Left colon (tissue), 2 donors: ENCODE results near the gene FOCAD. TPM values are rescaled to one million over a fixed set of nuclear protein-coding genes. Genes with fewer than 3 reads are reported as not detected.

Experiments
- ATAC-seq: fragments of 200-7000 bp; cut with Tn5 transposase; one replicate; pipeline ENCODE4 v1.9.1; 2020; ENCODE audit warnings: mild to moderate bottlenecking, moderate library complexity
- DNase-seq, 2 donors: peaks; one replicate each; pipeline ENCODE4 v3.0.0-alpha.2; 2020
- intact Hi-C, 2 donors: fragments of 100-400 bp; cut with DNase I in 1 of 2; cut with micrococcal nuclease in 1 of 2; formaldehyde crosslinking; loops; one replicate each; pipeline versions ENCODE4 v1.11.2 to v1.14.0; 2022; cut with DNase I, micrococcal nuclease
- total RNA-seq, 2 donors: library from RNA; stranded (reverse); fragmentation: NEBNext Ultra II Directional; extraction: Animal tissue kit (Norgen Biotek cat#: 25700); gene quantifications; one replicate each; pipeline ENCODE4 v1.2.1, GENCODE V29; 2021
- donor health status: DM: no; HTN: no; CAD: no.
- donor health status: DM: yes; HTN: yes; CAD: no.

The FOCAD gene
- total RNA-seq, 2 donors from 2014 or later = 21.5 to 29.2 TPM

DNA sequence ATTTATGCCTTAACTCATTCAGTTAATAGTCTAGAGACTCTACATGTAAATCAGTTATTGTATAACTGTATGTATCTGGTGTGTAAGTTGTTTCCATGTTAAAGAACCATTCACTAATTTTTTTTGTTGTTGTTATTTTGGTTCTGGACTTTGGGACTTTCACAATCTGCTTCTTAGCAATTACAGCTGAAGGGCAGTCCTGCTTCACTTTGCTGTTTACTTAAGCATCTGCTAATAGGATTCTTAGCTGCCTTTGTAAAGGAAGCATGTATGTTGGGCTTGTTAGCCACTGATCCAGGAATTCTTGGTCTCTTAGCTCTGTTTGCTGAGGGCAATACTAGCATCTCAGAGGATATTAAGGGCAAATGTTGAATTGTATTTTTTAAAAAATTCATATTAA is 97.0 kb downstream of the FOCAD start:
- ATAC-seq (no peak), DNase-seq (no peak)
- intact Hi-C loops = no loop called here

GRCh38 chr9:20782289-20782688 is 98.2 kb downstream of the FOCAD start:
- intact Hi-C loops = no loop called here
- no peak for ATAC-seq
- no peak for DNase-seq

DNA sequence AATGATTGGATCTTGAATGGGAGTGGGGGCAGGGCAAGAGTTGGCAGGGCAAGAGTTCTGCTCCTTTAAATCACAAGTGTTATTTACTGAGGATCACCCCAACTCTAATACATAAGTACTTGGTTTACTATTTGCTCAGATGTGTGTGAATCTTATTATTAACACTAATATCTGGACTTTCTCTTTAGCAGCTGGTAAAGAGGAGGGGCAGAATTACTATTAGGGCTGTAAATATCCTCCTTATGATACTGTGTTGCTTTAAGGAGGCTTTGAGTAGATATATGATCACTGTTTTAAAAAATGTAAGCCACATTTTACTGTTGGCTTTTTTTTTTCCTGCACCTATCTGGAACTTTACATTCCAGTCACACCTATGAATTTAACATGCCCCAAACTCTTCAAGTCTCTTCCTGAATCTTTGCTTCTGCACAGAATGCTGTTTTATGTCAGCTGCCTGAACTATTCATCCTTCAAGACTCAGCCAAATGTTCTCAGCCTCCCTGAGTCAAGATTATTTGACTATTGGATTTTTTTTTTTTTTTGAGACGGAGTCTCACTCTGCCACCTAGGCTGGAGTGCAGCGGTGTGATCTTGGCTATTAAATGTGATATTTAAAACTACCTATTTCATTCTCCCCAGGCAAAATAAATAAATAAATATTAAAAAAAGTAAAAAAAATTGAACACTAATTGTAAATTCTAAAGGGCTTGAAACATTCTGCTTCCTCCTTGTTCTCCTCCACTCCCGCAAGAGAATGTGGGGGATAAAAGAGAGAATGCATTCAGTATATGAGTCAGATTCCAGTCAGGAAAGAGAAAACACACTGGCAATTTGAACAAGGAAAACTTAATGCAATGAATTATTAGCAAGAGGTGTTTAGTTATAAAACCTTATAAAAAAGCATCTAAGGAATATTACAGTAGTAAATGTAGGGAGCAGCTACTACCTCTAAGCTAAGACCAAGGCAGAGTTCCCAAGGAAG is 99.3 kb downstream of the FOCAD start:
- ATAC-seq = no peak
- DNase-seq = no peak
- intact Hi-C loops = no loop called here

GRCh38 chr9:20784196-20784595 is 100.1 kb downstream of the FOCAD start:
- no peak for ATAC-seq
- DNase-seq = no peak
- intact Hi-C loops = no loop called here

DNA sequence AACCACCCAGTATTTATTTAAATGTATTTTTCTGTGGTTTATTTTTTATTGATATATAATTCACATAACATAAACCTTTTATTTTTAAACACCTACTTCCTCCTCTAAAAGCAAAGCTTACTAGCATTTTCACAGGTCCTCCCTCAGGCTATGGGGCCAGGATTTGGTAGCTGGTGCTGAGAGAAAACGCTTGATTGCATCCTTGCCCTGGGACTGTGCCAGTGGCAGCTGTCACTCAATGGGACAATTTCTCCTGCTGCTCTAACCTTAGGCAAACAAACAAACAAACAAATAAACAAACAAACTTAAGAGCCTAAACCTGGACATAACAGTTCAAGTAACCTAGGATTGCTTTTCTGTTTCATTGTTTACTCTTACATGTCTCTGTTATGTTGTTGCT is 102.7 kb downstream of the FOCAD start:
- ATAC-seq = no peak
- intact Hi-C loops = no loop called here
- no peak for DNase-seq

DNA sequence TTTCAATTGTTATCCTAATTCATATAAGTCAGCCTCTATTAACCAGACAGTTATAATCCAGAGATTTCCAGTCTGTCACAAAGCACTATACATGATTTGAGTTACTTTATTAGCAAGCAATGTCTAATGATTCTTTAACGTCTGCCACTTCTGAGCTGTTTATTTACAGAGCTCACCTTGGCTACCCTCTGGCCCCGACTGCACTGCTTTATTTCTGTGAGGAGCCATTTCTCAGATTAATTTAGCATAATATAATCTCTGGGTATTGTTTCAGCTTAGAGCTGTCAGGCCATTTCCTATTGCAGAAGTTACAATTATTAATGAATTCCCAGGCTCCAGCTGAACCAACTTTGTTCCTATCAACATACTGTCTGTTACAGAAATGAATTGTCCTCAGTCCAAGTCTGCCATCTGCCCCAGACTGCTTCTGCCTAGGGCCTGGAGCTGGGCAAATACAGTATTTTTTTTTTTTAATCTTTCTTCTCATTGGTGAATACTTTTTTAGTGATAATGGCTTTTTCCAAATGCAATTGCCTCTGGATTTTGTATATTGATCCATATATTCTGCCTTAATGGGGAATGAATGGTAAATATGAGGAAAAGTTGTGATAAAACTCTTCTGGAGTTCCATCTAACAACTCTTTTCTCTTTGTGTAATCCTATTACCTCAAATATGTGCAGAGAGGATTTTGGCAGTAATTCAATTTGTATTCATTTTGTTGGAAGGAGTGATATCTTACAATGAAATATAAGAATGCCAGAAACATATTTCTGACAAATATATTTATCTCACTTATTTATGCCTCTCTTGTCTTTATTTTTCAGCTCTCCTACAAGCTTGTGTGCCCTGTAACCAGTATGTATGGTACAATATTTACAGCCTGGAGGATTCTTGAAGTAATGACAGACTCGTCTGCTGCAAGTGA is 104.7 kb downstream of the FOCAD start:
- ATAC-seq (no peak), DNase-seq (no peak)

DNA sequence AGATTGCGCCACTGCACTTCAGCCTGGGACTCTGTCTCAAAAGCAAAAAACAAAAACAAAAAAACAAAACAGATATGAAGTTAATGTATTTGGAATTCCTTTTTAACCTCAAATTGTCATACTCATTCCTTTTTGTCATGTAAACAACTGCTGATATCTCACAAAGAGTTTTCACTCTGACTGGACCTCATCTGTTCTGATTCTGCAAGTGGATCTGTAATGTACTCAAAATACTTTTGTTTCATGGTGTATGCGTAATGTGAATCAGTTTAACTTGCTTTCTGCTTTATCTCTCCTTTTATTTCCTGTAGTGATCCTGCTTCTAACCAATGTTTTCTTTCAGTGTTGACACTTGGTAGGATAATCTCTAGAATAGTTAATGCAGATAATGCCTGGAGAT is 106.7 kb downstream of the FOCAD start:
- DNase-seq (no peak), ATAC-seq (no peak)
- intact Hi-C loops = no loop called here

More for the DNA sequence above, 104.7 kb downstream of the FOCAD start:
- intact Hi-C loops = no loop called here

DNA sequence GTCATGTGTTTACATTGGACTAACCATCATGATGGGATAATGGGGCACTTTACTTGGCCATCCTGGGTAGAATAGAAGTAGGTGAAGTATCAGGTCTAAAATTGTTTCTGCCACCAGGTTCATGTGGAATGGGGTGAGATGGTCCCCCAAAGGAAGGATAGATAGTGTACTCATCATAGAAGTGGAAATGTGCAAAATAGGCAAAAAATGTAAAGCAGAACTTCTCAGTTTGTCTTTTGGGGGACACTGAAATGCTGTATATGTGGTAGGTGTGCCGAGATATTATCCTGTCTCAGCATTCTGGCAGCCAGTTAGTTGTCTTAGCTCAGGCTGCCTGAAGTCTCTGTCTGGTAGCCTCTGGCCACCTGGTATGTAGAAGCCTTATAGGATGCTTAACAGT is 107.6 kb downstream of the FOCAD start:
- no peak for ATAC-seq
- DNase-seq = no peak
- intact Hi-C loops = no loop called here

GRCh38 chr9:20804489-20805250 is 120.6 kb downstream of the FOCAD start:
- DNase-seq (no peak), ATAC-seq (no peak)
- intact Hi-C loops = no loop called here

GRCh38 chr9:20805766-20806165 is 121.7 kb downstream of the FOCAD start:
- intact Hi-C loops = no loop called here
- no peak for DNase-seq
- no peak for ATAC-seq

DNA sequence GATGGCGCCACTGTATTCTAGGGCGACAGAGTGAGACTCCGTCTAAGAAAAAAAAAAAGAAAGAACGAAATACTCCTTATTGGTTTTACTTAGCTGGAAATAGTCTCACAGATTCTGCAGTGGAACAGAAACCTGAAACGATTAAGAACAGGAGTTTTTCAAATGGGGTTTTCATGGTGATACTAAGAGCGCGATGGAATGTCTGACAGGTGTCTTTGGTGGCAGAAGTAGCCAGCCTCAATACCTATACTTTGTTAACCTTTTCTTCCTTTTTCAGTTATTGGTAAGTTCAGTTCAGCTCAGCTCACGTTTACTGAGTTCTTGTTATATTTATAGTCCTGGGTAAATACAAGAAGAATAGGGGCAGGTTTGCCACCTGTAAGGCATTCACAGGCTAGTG is 123.9 kb downstream of the FOCAD start:
- intact Hi-C loops = no loop called here
- ATAC-seq = peak; percentile 58
- DNase-seq = no peak

DNA sequence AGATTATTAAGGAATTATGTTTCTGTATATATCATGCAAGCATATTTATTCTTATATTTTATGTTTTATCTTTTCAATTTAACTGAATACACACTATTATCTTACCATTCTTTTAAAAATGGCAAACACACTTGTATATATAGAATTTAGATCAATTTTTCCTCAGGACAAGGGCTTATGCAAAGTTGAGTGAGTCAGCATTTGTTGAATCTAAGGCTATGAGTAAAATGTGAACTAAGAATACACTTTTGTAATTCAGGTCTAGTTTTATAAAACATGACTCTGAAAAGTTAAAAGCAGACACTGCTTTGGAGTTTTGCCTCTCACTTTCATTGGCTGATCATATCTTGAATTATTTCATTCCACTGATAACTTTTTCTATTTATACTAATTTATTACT is 127.8 kb downstream of the FOCAD start:
- no peak for ATAC-seq
- intact Hi-C loops = no loop called here
- no peak for DNase-seq

- no peak for DNase-seq
- peak; percentile 82 for ATAC-seq
- intact Hi-C loops = no loop called here
These were observed 132.1 kb downstream of the FOCAD start for GRCh38 chr9:20815923-20816703.

DNA sequence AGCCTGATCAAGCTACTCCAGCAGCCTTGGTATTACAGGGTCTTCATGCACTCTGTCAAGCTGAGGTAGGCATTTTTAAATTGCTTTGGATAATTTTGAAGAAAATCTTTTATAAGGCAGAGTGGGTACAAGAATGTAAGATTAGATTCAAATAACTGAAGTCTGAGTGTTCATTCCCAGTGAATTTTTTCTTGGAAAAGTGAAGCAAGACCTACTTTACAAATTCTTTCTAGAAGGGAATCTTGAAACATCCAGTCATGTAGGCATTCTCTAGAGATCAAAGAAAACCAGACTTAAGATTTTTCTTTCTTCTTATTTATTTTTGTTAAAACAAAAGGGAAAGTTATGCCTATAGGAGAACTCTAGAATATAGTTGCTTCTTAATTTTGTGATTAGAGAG is 139.0 kb downstream of the FOCAD start:
- intact Hi-C loops = no loop called here
- ATAC-seq (no peak), DNase-seq (no peak)

DNA sequence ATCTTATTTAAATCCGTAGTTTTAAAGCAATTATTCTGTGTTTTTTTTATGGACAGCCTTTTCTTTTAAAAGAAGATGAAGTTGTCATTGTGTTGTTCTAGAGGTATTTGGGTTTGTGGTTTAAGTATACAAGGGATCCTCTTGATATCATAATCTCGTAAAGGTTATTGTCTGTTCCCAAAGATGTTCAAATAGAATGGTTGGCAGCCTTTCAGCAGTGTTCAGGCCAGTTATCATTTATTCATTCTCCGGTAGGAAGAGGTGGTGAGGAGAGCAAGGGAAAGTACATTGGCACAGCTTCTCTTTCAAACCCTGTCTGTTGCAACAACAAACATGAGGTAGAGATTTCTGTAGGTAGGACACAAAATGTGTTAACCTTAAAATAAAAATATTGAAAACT is 147.0 kb downstream of the FOCAD start:
- no peak for ATAC-seq
- intact Hi-C loops = no loop called here
- no peak for DNase-seq

GRCh38 chr9:20832775-20833174 is 148.7 kb downstream of the FOCAD start:
- ATAC-seq = no peak
- intact Hi-C loops = no loop called here

GRCh38 chr9:20835377-20836286 is 151.6 kb downstream of the FOCAD start:
- ATAC-seq (no peak), DNase-seq (no peak)
- intact Hi-C loops = no loop called here

More at GRCh38 chr9:20832775-20833174, 148.7 kb downstream of the FOCAD start:
- DNase-seq = no peak
